Testis (tissue), 2 donors: ENCODE measurements around the gene SIX3.

Experiments
- CTCF ChIP-seq, 3 experiments: fragments of 450-650 bp in 2 of 3; fragments of 200-600 bp in 1 of 3; sonication (generic) in 1 of 3; IDR thresholded peaks; one replicate each; pipeline ENCODE4 v1.5.1; 2016 to 2019; ENCODE audit warnings: antibody characterized with exemption in 3 of 3, mild to moderate bottlenecking in 2 of 3, moderate library complexity in 1 of 3
- POLR2A ChIP-seq: fragments of 450-650 bp; IDR thresholded peaks from one replicate; pipeline ENCODE4 v1.6.1; 2017; ENCODE audit warnings: antibody characterized with exemption, mild to moderate bottlenecking, moderate library complexity

- TF ChIP-seq CTCF (IDR thresholded peaks at IDR 0.05): no peak
- no peak for TF ChIP-seq POLR2A
These were observed 11.4 kb downstream of the SIX3 start for GRCh38 chr2:44952806-44953498.
